ENCODE measurements around the gene ZNF512B. TPM values are rescaled to one million over a fixed set of nuclear protein-coding genes. Genes with fewer than 3 reads are reported as not detected.
"Not testable (repeated sequence)": the region's sequence is repeated elsewhere in the genome, so short reads cannot be mapped to it uniquely, and the experiment has no call there.

ZNF512B gene
- total and polyA plus RNA-seq, 2 donors (not counting 1 experiment from before 2014, with no cell fraction given) = 8.8 to 10.5 TPM

GRCh38 chr20:63976980-63977738 is 7.4 kb upstream of the ZNF512B start:
- TF ChIP-seq EZH2 (IDR thresholded peaks at IDR 0.05; ENCODE audit: borderline replicate concordance, insufficient read depth, low read depth, low read length, poor library complexity, severe bottlenecking) = no peak
- no peak for TF ChIP-seq CTCF (IDR thresholded peaks at IDR 0.05)
- Mint-ChIP-seq H3K27ac (peak overlapping the region; percentile 20), H3K4me1 (peaks cover 40% of the 10 kb centered on the region), H3K27me3 (no peaks in the 10 kb centered on the region), H3K9me3 (ENCODE audit: insufficient read depth) (no peaks in the 10 kb centered on the region), H3K4me3 (peak overlapping the region; percentile 83)
- Histone ChIP-seq H3K4me3 (ENCODE audit: control extremely low read depth in 1 of 5, extremely low read depth in 1 of 5, insufficient read depth in 1 of 5, low read depth in 2 of 5, low read length in 4 of 5) (no peak overlapping the region), H3K4me1 (ENCODE audit: control insufficient read depth in 2 of 2, insufficient read depth in 2 of 2, low read length in 2 of 2) (peaks cover 29 to 45% of the 10 kb centered on the region in 2 donors), H3K4me2 (replicated peaks; ENCODE audit: low read depth, low read length, poor library complexity, severe bottlenecking) (peak overlapping the region; percentile 93), H3K9me3 (ENCODE audit: control extremely low read depth in 1 of 3, control insufficient read depth in 2 of 3, insufficient read depth in 1 of 3, low read length in 2 of 3) (no peaks in the 10 kb centered on the region), H3K27ac (ENCODE audit: low read length in 2 of 2) (no peak overlapping the region), H3K79me2 (ENCODE audit: control insufficient read depth, insufficient read depth, low read length) (peaks cover 7% of the 10 kb centered on the region), H3K9ac (ENCODE audit: low read length) (no peak overlapping the region), H2AFZ (ENCODE audit: insufficient read depth, low read depth, low read length, poor library complexity, severe bottlenecking) (no peak overlapping the region), H3K27me3 (replicated peaks in 1 of 4; ENCODE audit: control extremely low read depth in 1 of 4, control insufficient read depth in 3 of 4, insufficient read depth in 4 of 4, low read length in 3 of 4) (no peaks in the 10 kb centered on the region), H4K20me1 (ENCODE audit: control insufficient read depth, insufficient read depth, low read length, poor library complexity, severe bottlenecking) (peaks cover 16% of the 10 kb centered on the region), H3K36me3 (replicated peaks in 1 of 2; ENCODE audit: control extremely low read depth in 1 of 2, control insufficient read depth in 1 of 2, extremely low read depth in 1 of 2, insufficient read depth in 2 of 2, low read length in 1 of 2) (peaks cover 0 to 2% of the 10 kb centered on the region in 2 experiments)
- no peak for ATAC-seq (ENCODE audit: low read depth)
- POLR2A ChIA-PET = no interaction called here
- intact Hi-C loops (cut with micrococcal nuclease) = no loop called here
- peak; percentile 25 for DNase-seq
- 98% methylated on average over 14 of the region's 18 CpGs for WGBS (ENCODE audit: insufficient coverage)
- CTCF ChIA-PET = no interaction called here

- POLR2A ChIA-PET; H3K36me3 ChIP-seq (replicated peaks in 1 of 2; ENCODE audit: control extremely low read depth in 1 of 2, control insufficient read depth in 1 of 2, extremely low read depth in 1 of 2, insufficient read depth in 2 of 2, low read length in 1 of 2); H3K9me3 ChIP-seq (ENCODE audit: control extremely low read depth in 1 of 3, control insufficient read depth in 2 of 3, insufficient read depth in 1 of 3, low read length in 2 of 3); H2AFZ ChIP-seq (ENCODE audit: insufficient read depth, low read depth, low read length, poor library complexity, severe bottlenecking); H3K4me3 ChIP-seq (ENCODE audit: control extremely low read depth in 1 of 5, extremely low read depth in 1 of 5, insufficient read depth in 1 of 5, low read depth in 2 of 5, low read length in 4 of 5); H3K27ac Mint-ChIP-seq; CTCF ChIA-PET; H3K27me3 ChIP-seq (replicated peaks in 1 of 4; ENCODE audit: control extremely low read depth in 1 of 4, control insufficient read depth in 3 of 4, insufficient read depth in 4 of 4, low read length in 3 of 4); ATAC-seq (ENCODE audit: low read depth); H3K4me2 ChIP-seq (replicated peaks; ENCODE audit: low read depth, low read length, poor library complexity, severe bottlenecking); H3K9me3 Mint-ChIP-seq (ENCODE audit: insufficient read depth); H3K27me3 Mint-ChIP-seq; H3K9ac ChIP-seq (ENCODE audit: low read length); intact Hi-C loops (cut with micrococcal nuclease); H3K79me2 ChIP-seq (ENCODE audit: control insufficient read depth, insufficient read depth, low read length); H3K27ac ChIP-seq (ENCODE audit: low read length in 2 of 2): not testable (repeated sequence)
- peak overlapping the region; percentile 32 for H3K4me3 Mint-ChIP-seq
- DNase-seq = peak; percentile 3
- WGBS (ENCODE audit: insufficient coverage) = 100% methylated on average over 2 of the region's 7 CpGs
- H4K20me1 ChIP-seq (ENCODE audit: control insufficient read depth, insufficient read depth, low read length, poor library complexity, severe bottlenecking) = peaks cover 10% of the 10 kb centered on the region
- H3K4me1 ChIP-seq (ENCODE audit: control insufficient read depth in 2 of 2, insufficient read depth in 2 of 2, low read length in 2 of 2) = peaks cover 24 to 38% of the 10 kb centered on the region in 2 donors
- H3K4me1 Mint-ChIP-seq = peaks cover 35% of the 10 kb centered on the region
These were observed 6.8 kb upstream of the ZNF512B start for GRCh38 chr20:63976511-63976910.

All from B cell (primary cell).